GM12878 (cell line): ENCODE data around the gene ZFP90. TPM values are rescaled to one million over a fixed set of nuclear protein-coding genes. Genes with fewer than 3 reads are reported as not detected.

ENCODE experiments used
- ASH2L ChIP-seq: fragments of 300-600, 200-600 bp; sonication (generic); IDR thresholded peaks from 2 replicates; pipeline ENCODE4 v1.6.1; 2017; ENCODE audit warnings: low read depth, mild to moderate bottlenecking, borderline replicate concordance
- CUX1 ChIP-seq: IDR thresholded peaks from 2 replicates; pipeline ENCODE4 v1.6.1; 2012; ENCODE audit warnings: improper control_type of control experiment, low read depth, low read length; ENCODE audit not compliant: insufficient replicate concordance
- IKZF1 ChIP-seq: fragments of 450-650 bp; conservative IDR thresholded peaks from 2 replicates; pipeline ENCODE4 v1.6.1; 2017; ENCODE audit warnings: antibody characterized with exemption, mild to moderate bottlenecking
- LARP7 ChIP-seq: fragments of 450-650 bp; IDR thresholded peaks from 2 replicates; pipeline ENCODE4 v1.6.1; 2017; ENCODE audit warnings: mild to moderate bottlenecking
- NR2F1 ChIP-seq: fragments of 450-650 bp; conservative IDR thresholded peaks from 2 replicates; pipeline ENCODE4 v1.6.1; 2017; ENCODE audit warnings: mild to moderate bottlenecking
- ZNF274 ChIP-seq: IDR thresholded peaks from one replicate; pipeline ENCODE4 v1.8.0; 2011; ENCODE audit not compliant: insufficient read length, insufficient read depth
- polyA plus RNA-seq, 11 experiments: library from polyadenylated mRNA; depleted of rRNA in 4 of 11; unstranded in 6 of 11; stranded (reverse) in 5 of 11; fragments of >200 nt; fragmentation: Nextera tagmentation in 4 of 11; fragmentation: Illumina TruSeq in 1 of 11; extraction: Ambion mirVana in 4 of 11; extraction: Trizol in 1 of 11; gene quantifications; 1 replicate in 1 of 11; 2 replicates in 10 of 11; pipeline versions ENCODE4 v1.2.1 to v1.2.3, GENCODE V29; 2011 to 2016; ENCODE audit warnings: inconsistent platforms in 2 of 11, missing spikeins in 2 of 11, low read depth in 1 of 11
- total RNA-seq, 4 experiments: library from RNA; depleted of rRNA in 3 of 4; stranded (reverse); fragments of >200 nt in 3 of 4; fragmentation: Illumina TruSeq in 1 of 4; extraction: Trizol in 1 of 4; gene quantifications; 2 replicates each; pipeline versions ENCODE4 v1.2.1 to v1.2.3, GENCODE V29; 2013 to 2021

The ZFP90 gene
- total and polyA plus RNA-seq, 10 of the 15 experiments (the other 5 are each of a cell fraction or from before 2014, with no cell fraction given): 3.3 to 20.0 (median 15.4) TPM

- TF ChIP-seq CUX1 (no peak), LARP7 (peak; percentile 66), ASH2L (no peak), IKZF1 (peak; percentile 57; the same call in 1 of the 2 replicates), NR2F1 (no peak; the same call in 1 of the 2 replicates), ZNF274 (no peak)
These were observed 9.0 kb upstream of the ZFP90 start (continued) for GRCh38 chr16:68529931-68530701.
